ENCODE data around the gene NTRK3. TPM values are rescaled to one million over a fixed set of nuclear protein-coding genes. Genes with fewer than 3 reads are reported as not detected.

The NTRK3 gene
- total RNA-seq, 4 donors from 2014 or later = 0.51 to 22.2 (median 10.1) TPM

GRCh38 chr15:88031461-88031860 lies 225.1 kb downstream of the NTRK3 start:
- TF ChIP-seq, protein P1, sequence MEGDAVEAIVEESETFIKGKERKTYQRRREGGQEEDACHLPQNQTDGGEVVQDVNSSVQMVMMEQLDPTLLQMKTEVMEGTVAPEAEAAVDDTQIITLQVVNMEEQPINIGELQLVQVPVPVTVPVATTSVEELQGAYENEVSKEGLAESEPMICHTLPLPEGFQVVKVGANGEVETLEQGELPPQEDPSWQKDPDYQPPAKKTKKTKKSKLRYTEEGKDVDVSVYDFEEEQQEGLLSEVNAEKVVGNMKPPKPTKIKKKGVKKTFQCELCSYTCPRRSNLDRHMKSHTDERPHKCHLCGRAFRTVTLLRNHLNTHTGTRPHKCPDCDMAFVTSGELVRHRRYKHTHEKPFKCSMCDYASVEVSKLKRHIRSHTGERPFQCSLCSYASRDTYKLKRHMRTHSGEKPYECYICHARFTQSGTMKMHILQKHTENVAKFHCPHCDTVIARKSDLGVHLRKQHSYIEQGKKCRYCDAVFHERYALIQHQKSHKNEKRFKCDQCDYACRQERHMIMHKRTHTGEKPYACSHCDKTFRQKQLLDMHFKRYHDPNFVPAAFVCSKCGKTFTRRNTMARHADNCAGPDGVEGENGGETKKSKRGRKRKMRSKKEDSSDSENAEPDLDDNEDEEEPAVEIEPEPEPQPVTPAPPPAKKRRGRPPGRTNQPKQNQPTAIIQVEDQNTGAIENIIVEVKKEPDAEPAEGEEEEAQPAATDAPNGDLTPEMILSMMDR (IDR thresholded peaks at IDR 0.05; ENCODE audit: low read depth) = no peak

- TF ChIP-seq, protein P1 (IDR thresholded peaks at IDR 0.05; ENCODE audit: low read depth) = no peak
These were observed 226.8 kb downstream of the NTRK3 start for GRCh38 chr15:88029696-88030095.

- TF ChIP-seq, protein P1 (IDR thresholded peaks at IDR 0.05; ENCODE audit: low read depth) = no peak
These were observed 228.5 kb downstream of the NTRK3 start for GRCh38 chr15:88028024-88028423.

DNA sequence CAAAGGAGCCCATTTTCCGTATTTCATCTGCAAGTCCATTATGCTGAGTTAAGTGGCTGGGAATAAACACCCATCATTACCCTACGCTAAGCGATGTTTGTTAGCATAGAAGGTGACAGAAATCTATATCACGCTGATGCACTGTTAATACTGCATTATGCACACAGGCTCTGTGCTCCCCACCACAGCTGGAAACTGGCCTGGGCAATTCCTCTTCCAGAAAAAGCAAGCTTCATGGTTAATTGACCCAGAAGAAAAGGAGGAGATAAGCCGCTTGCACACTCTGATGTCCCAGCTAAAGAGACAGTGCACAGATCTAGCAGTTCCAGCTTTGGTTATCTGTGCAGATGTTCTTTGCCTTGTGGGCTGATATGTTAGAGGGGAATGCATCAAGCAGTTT lies 232.6 kb downstream of the NTRK3 start:
- TF ChIP-seq, protein P1 (IDR thresholded peaks at IDR 0.05; ENCODE audit: low read depth) = no peak

- TF ChIP-seq, protein P1 (IDR thresholded peaks at IDR 0.05; ENCODE audit: low read depth) = no peak
These were observed 233.8 kb downstream of the NTRK3 start for GRCh38 chr15:88022716-88023115.

DNA sequence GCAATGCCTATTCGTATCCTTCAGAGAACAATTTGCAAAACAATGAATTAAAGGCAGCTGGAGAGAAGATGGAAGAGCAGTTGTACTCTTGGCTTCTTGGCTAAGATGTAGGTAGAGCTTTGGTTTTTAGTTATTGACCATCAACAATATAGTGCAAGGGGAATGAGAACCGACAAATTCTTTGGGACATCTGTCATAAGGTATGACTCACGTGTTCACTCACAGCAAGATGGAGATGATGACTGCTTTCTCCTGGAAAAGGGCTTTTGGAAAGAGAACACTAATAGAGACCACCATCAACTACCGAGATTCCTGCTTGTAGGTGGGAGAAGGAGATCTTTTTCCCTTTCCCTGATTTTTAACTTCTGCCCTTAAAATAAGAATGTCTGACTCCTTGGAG lies 234.9 kb downstream of the NTRK3 start:
- TF ChIP-seq, protein P1 (IDR thresholded peaks at IDR 0.05; ENCODE audit: low read depth) = no peak

DNA sequence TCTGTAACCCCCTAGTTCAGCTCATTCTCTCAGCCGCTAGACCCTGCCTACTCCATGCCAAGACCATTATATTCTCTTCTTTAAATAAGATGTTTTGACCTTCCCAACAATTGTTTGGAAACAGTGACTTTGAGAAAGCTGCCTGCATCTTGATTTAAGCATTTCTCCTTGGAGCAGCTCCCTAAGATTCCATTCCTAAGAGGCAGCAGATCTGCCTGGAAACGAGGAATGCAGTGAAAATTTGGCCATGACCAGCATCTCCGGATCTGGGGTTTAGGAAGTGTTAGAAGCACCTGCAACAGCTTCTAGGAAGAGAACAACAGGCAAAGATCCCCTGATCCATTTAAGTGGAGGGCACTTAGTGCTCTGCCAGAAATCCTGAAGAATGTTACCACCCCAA lies 235.7 kb downstream of the NTRK3 start:
- TF ChIP-seq, protein P1 (IDR thresholded peaks at IDR 0.05; ENCODE audit: low read depth) = no peak
